Measurements from ENCODE around the gene HTT-AS.

GRCh38 chr4:3121110-3121509 is 46.8 kb upstream of the HTT-AS start:
- TF ChIP-seq CTCF (IDR thresholded peaks at IDR 0.05) (no peak), POLR2A (IDR thresholded peaks at IDR 0.05) (no peak), POLR2AphosphoS5 (IDR thresholded peaks at IDR 0.05) (no peak)
